IMR-90 (cell line): Measurements from ENCODE around the gene CPEB3. TPM values are rescaled to one million over a fixed set of nuclear protein-coding genes. Genes with fewer than 3 reads are reported as not detected.

Experiments
- ATAC-seq: fragments of 200-7000 bp; cut with Tn5 transposase; 2 replicates; pipeline ENCODE4 v1.9.1; 2020; ENCODE audit warnings: low read depth, mild to moderate bottlenecking, moderate library complexity
- BruUV-seq: library from RNA; stranded (reverse); fragments of 400-500 nt; replicated peaks from 2 replicates; lab custom pipeline; 2021; lab: Mats Ljungman, UMichigan
- CTCF ChIA-PET: fragments of 300-600 bp; formaldehyde crosslinking; extraction: SDS; loops from one replicate; lab custom pipeline; 2021; ENCODE audit warnings: antibody characterized with exemption; lab: Yijun Ruan, JAX
- POLR2A ChIA-PET: fragments of 300-600 bp; sonication (Branson Sonifier 250); formaldehyde crosslinking; loops from one replicate; lab custom pipeline; 2022; ENCODE audit warnings: antibody characterized with exemption; ENCODE audit not compliant: unreplicated experiment; lab: Charles Lee
- DNase-seq: peaks from one replicate; pipeline ENCODE4 v3.0.0; 2013
- H2AFZ ChIP-seq: replicated peaks from 2 replicates; pipeline ENCODE3; 2013; ENCODE audit warnings: low read length, mild to moderate bottlenecking; ENCODE audit not compliant: poor library complexity
- H2AK5ac ChIP-seq: 2 replicates; pipeline ENCODE4 v1.6.1; 2013; ENCODE audit warnings: low read depth, low read length, inconsistent platforms
- H2AK9ac ChIP-seq: replicated peaks from 2 replicates; pipeline ENCODE3; 2013; ENCODE audit warnings: mild to moderate bottlenecking, low read depth, low read length, moderate library complexity; ENCODE audit not compliant: poor library complexity
- H2BK120ac ChIP-seq: 2 replicates; pipeline ENCODE4 v1.6.1; 2013; ENCODE audit warnings: low read depth, low read length, inconsistent platforms
- H2BK15ac ChIP-seq: 3 replicates; pipeline ENCODE4 v1.6.1; 2013; ENCODE audit warnings: low read depth, low read length, inconsistent platforms
- H2BK20ac ChIP-seq: 2 replicates; pipeline ENCODE4 v1.6.1; 2013; ENCODE audit warnings: low read depth, mild to moderate bottlenecking, inconsistent platforms, low read length, moderate library complexity
- H2BK5ac ChIP-seq: 2 replicates; pipeline ENCODE4 v1.6.1; 2013; ENCODE audit warnings: mild to moderate bottlenecking, low read depth, low read length, inconsistent platforms; ENCODE audit not compliant: poor library complexity, severe bottlenecking
- H3K14ac ChIP-seq: replicated peaks from 2 replicates; pipeline ENCODE4 v1.6.1; 2013; ENCODE audit warnings: low read depth, low read length, inconsistent platforms
- H3K18ac ChIP-seq: 2 replicates; pipeline ENCODE4 v1.6.1; 2013; ENCODE audit warnings: low read depth, low read length, control low read depth
- H3K23ac ChIP-seq: 2 replicates; pipeline ENCODE4 v1.6.1; 2013; ENCODE audit warnings: low read depth, low read length, inconsistent platforms
- H3K27ac ChIP-seq: 2 replicates; pipeline ENCODE4 v1.5.1; 2013; ENCODE audit warnings: mild to moderate bottlenecking, control low read depth, low read length; ENCODE audit not compliant: insufficient read depth
- H3K27me3 ChIP-seq: 2 replicates; pipeline ENCODE4 v1.6.1; 2013; ENCODE audit warnings: low read length; ENCODE audit not compliant: control insufficient read depth, insufficient read depth
- H3K36me3 ChIP-seq: 2 replicates; pipeline ENCODE4 v1.6.1; 2013; ENCODE audit warnings: low read length, mixed read lengths; ENCODE audit not compliant: control insufficient read depth, insufficient read depth
- H3K4ac ChIP-seq: 2 replicates; pipeline ENCODE4 v1.6.1; 2013; ENCODE audit warnings: low read depth, low read length, inconsistent platforms
- H3K4me1 ChIP-seq: 2 replicates; pipeline ENCODE4 v1.6.1; 2013; ENCODE audit warnings: low read length, mixed read lengths; ENCODE audit not compliant: control insufficient read depth, insufficient read depth
- H3K4me2 ChIP-seq: 2 replicates; pipeline ENCODE4 v1.6.1; 2013; ENCODE audit warnings: low read depth, mild to moderate bottlenecking, control low read depth, low read length, moderate library complexity
- H3K4me3 ChIP-seq: 2 replicates; pipeline ENCODE4 v1.5.1; 2013; ENCODE audit warnings: low read depth, mild to moderate bottlenecking, control low read depth, low read length, moderate library complexity; ENCODE audit not compliant: insufficient read depth
- H3K56ac ChIP-seq: 2 replicates; pipeline ENCODE4 v1.6.1; 2013; ENCODE audit warnings: low read length, inconsistent platforms; ENCODE audit not compliant: insufficient read depth; ENCODE audit errors: extremely low read depth
- H3K79me1 ChIP-seq, 2 experiments: 2 replicates each; pipeline ENCODE4 v1.6.1; 2013; ENCODE audit warnings: low read length in 2 of 2, inconsistent platforms in 1 of 2, low read depth in 1 of 2
- H3K9ac ChIP-seq: 2 replicates; pipeline ENCODE4 v1.6.1; 2013; ENCODE audit warnings: low read depth, low read length, control low read depth
- H3K9me1 ChIP-seq: 2 replicates; pipeline ENCODE4 v1.6.1; 2013; ENCODE audit warnings: low read length, inconsistent platforms; ENCODE audit not compliant: insufficient read depth
- H3K9me3 ChIP-seq: 2 replicates; pipeline ENCODE4 v1.6.1; 2013; ENCODE audit warnings: low read length; ENCODE audit not compliant: control insufficient read depth, insufficient read depth
- H4K20me1 ChIP-seq: 2 replicates; pipeline ENCODE4 v1.6.1; 2013; ENCODE audit warnings: low read length, inconsistent platforms; ENCODE audit not compliant: insufficient read depth
- H4K5ac ChIP-seq: 2 replicates; pipeline ENCODE4 v1.6.1; 2013; ENCODE audit warnings: mild to moderate bottlenecking, low read depth, low read length, control low read depth
- H4K8ac ChIP-seq, 2 experiments: 2 replicates each; pipeline ENCODE4 v1.6.1; 2013; ENCODE audit warnings: low read depth in 2 of 2, low read length in 2 of 2, control low read depth in 1 of 2, inconsistent platforms in 1 of 2
- H4K91ac ChIP-seq: 2 replicates; pipeline ENCODE4 v1.6.1; 2013; ENCODE audit warnings: low read depth, low read length, inconsistent platforms; ENCODE audit not compliant: insufficient read depth
- BHLHE40 ChIP-seq: fragments of 150-350 bp; IDR thresholded peaks from 2 replicates; pipeline ENCODE4 v1.6.1; 2016; ENCODE audit warnings: mild to moderate bottlenecking, low read depth, low read length
- CHD1 ChIP-seq: IDR thresholded peaks from 2 replicates; pipeline ENCODE4 v1.6.1; 2012; ENCODE audit warnings: low read depth, low read length, improper control_type of control experiment
- CTCF ChIP-seq: conservative IDR thresholded peaks from 2 replicates; pipeline ENCODE4 v1.5.1; 2012; ENCODE audit warnings: mild to moderate bottlenecking, low read depth, low read length, improper control_type of control experiment
- ELK1 ChIP-seq: fragments of 150-350 bp; IDR thresholded peaks from 2 replicates; pipeline ENCODE4 v1.6.1; 2016; ENCODE audit warnings: low read depth, mild to moderate bottlenecking, low read length, moderate library complexity, borderline replicate concordance
- FOS ChIP-seq: fragments of 150-350 bp; IDR thresholded peaks from 2 replicates; pipeline ENCODE4 v1.6.1; 2016; ENCODE audit warnings: low read depth, low read length
- MAFK ChIP-seq: IDR thresholded peaks from 2 replicates; pipeline ENCODE4 v1.6.1; 2012; ENCODE audit warnings: low read depth, low read length, improper control_type of control experiment
- WGBS, 2 experiments: methylation state at CpG; one replicate each; pipeline versions ENCODE4 v1.1.5 to v1.1.7; 2013; ENCODE audit warnings: missing lambda C conversion rate in 2 of 2; ENCODE audit not compliant: insufficient read length in 1 of 2; ENCODE audit errors: extremely low coverage in 2 of 2; 5-methylcytosine and 5-hydroxymethylcytosine counted together
- dilution Hi-C: fragments of 300-500 bp; cut with HindIII; formaldehyde crosslinking; loops from one replicate; pipeline ENCODE4 v1.14.3; 2018; ENCODE audit warnings: low sequenced_read_pairs; ENCODE audit not compliant: unreplicated experiment
- in situ Hi-C: fragments of 300-500 bp; cut with MboI; formaldehyde crosslinking; loops from 3 replicates; pipeline ENCODE4 v1.14.3; 2019; ENCODE audit warnings: low sequenced_read_pairs, inconsistent platforms, mixed read lengths
- intact Hi-C: fragments of 100-400 bp; cut with micrococcal nuclease; formaldehyde crosslinking; loops from 2 replicates; pipeline ENCODE4 v1.10.0; 2022
- polyA plus RNA-seq, 3 experiments: library from polyadenylated mRNA; depleted of rRNA; stranded (reverse); fragments of >200 nt; gene quantifications; 2 replicates each; pipeline ENCODE4 v1.2.3, GENCODE V29; 2012; ENCODE audit warnings: low replicate concordance in 1 of 3
- total RNA-seq: library from RNA; depleted of rRNA; stranded (reverse); fragments of >200 nt; gene quantifications from 2 replicates; pipeline ENCODE4 v1.2.3, GENCODE V29; 2012

The CPEB3 gene
- total and polyA plus RNA-seq, 2 of the 4 experiments (the other 2 are of a cell fraction): 0.18 to 0.36 TPM

DNA sequence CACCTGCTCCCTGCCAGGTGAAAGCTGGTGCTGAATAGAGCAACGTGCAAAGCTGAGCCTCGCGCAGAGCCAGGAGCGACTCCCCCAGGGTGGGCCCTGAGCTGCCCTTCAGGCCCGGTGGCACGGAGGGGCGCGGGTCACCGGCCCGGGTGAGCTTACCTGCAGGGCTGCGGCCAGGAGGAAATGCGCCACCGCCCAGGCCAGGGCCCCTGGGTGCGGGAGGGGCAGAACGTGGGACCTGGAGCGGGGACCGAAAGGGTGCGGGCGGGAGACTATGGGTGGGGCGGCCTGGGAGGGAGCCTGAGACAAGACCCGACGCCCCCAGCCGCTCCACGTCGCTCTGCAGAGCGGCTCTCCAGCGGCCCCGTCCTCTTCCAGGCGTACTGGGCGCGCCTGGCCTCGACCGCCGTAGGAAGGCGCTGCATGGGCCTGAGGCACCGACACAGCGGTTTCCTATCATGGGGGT lies 245.2 kb downstream of the CPEB3 start:
- no peak overlapping the region for H2AK9ac ChIP-seq
- dilution Hi-C loops: no loop called here
- no peak overlapping the region for H3K4me2 ChIP-seq
- H3K14ac ChIP-seq: no peak overlapping the region
- H2BK15ac ChIP-seq: no peak overlapping the region
- ChIA-PET CTCF (interaction anchor here (0.6 kb wide), 1 partner anchor 291 kb away, joined by 3 read pairs; no protein-coding TSS in a partner anchor), POLR2A (no interaction called here)
- no peak overlapping the region for H2BK5ac ChIP-seq
- no peaks in the 10 kb centered on the region for H3K79me1 ChIP-seq
- H3K56ac ChIP-seq: no peak overlapping the region
- no peaks in the 10 kb centered on the region for H4K20me1 ChIP-seq
- H3K4ac ChIP-seq: no peak overlapping the region
- no peak overlapping the region for H4K8ac ChIP-seq
- no peak for DNase-seq
- no peak overlapping the region for H4K5ac ChIP-seq
- TF ChIP-seq ELK1: no peak
- TF ChIP-seq MAFK: no peak
- no peak for TF ChIP-seq FOS
- TF ChIP-seq CTCF: no peak
- no peak for TF ChIP-seq BHLHE40
- TF ChIP-seq CHD1: no peak
- H3K27ac ChIP-seq: no peak overlapping the region
- no peak overlapping the region for H2AFZ ChIP-seq
- H2BK120ac ChIP-seq: no peak overlapping the region
- no peak overlapping the region for H3K23ac ChIP-seq
- H2BK20ac ChIP-seq: no peak overlapping the region
- no peak overlapping the region for H3K4me3 ChIP-seq
- no peak for ATAC-seq
- no peak overlapping the region for H3K18ac ChIP-seq
- peaks cover 3% of the 10 kb centered on the region; the same call in 1 of the 2 replicates for H3K9me1 ChIP-seq
- in situ Hi-C loops: no loop called here
- no peaks in the 10 kb centered on the region for H3K36me3 ChIP-seq
- no peaks in the 10 kb centered on the region; the same call in 1 of the 2 replicates for H3K4me1 ChIP-seq
- H2AK5ac ChIP-seq: no peak overlapping the region
- no TSS peak for BruUV-seq
- no peak overlapping the region for H4K91ac ChIP-seq
- intact Hi-C loops: no loop called here
- no peak overlapping the region for H3K9ac ChIP-seq
- H3K9me3 ChIP-seq: no peaks in the 10 kb centered on the region
- WGBS, 2 experiments: 48% methylated on average over 12 of the region's 37 CpGs; no CpG with 5 or more reads in 1 of the 2 experiments
- H3K27me3 ChIP-seq: no peaks in the 10 kb centered on the region
